Activated CD8-positive, alpha-beta memory T cell treated with anti-CD3 and anti-CD28 coated beads for 24 hours (primary cell): Measurements from ENCODE around the gene DHRS4L2.
"Not testable (repeated sequence)": the region's sequence is repeated elsewhere in the genome, so short reads cannot be mapped to it uniquely, and the experiment has no call there.

Experiments used
- DNase-seq: peaks from one replicate; pipeline ENCODE4 v3.0.0-alpha.2; 2020

DHRS4L2 gene

DNA sequence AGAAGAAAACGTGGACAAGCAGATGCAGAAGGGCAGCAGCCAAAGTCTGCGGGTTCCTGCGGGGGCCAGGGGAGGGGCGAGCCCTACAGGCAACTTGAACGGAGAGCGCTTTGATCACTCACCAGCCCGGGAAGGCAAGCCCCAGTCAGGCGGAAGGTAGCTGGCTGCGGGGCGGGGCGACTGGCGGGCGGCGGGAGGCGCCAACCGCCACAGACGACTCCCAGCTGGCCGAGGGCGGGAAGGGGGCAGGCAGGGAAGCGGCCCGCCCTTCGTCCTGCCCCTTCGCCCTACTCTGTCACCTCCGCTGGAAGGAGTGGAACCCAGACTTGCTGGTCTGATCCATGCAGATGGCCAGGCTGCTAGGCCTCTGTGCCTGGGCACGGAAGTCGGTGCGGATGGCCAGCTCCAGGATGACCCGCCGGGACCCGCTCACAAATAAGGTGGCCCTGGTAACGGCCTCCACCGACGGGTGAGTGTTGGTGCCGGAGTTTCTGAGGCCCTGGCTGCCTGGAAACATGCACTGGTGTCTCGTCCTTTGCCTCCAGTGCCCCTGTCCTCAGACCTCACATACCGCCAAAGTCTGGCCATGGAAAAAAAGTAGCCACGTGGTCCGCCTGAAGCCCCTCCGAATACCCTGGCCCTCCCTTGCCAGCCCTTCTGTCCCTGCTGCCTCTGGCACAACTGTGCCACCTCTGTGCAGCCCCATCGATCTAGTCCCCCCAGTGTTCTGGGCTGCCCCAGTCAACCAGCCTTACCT lies at the start of gene DHRS4L2:
TSS of gene DHRS4L2 (plus strand) at position 323 of the 757 bp plus-strand sequence. CDS start at position 342, 19 bp downstream.
- DNase-seq = peak; percentile 91

DNA sequence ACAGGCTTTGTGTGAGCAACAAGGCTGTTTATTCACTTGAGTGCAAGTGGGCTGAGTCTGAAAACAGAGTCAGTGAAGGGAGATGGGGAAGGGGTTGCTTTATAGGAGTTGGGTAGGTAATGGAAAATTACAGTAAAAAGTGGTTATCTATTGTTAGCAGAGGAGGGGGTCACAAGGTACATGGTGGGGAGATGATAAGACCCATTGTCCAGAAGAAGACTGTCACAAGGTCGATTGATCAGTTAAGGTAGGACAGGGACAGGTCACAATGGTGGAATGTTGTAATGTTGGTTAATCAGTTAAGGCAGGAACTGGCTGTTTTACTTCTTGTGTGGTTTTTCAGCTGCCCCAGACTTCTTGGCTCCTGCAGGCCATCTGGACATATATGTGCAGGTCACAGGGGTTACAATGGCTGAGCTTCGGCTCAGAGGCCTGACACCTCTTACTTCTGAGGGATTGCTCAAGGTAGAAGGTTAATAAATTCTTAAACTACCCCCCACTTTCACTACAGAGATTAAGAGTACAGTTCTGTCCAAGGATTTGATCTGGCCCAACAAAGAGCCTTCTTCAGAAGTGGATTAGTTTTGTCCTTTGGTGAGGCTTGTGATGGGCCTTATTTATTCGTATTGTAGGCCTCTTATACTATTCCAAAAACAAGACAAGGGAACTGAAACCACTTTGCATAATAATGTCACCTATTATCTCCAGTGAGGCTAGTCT lies 49.0 kb upstream of the DHRS4L2 start:
- DNase-seq = peak; percentile 19

DNA sequence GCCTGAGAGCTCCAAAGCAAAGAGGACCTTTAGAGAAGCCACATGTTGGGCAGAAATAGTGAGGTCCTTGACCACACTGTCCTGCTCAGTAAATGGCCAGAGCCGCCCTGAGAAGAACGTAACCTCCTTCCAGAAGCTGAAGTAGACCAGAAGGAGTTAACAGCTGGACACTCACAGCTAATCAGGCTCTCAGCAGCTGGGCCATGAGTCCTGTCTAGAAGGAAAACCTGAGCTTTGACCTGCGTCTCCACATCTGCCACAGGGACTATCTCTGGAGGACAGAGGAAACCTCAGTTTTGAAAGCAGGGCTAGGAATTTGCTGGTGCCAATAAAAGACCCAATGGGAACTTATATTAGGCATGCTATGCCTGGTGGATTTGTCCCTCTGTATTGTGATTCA lies 47.5 kb upstream of the DHRS4L2 start:
- DNase-seq = peak; percentile 28

DNA sequence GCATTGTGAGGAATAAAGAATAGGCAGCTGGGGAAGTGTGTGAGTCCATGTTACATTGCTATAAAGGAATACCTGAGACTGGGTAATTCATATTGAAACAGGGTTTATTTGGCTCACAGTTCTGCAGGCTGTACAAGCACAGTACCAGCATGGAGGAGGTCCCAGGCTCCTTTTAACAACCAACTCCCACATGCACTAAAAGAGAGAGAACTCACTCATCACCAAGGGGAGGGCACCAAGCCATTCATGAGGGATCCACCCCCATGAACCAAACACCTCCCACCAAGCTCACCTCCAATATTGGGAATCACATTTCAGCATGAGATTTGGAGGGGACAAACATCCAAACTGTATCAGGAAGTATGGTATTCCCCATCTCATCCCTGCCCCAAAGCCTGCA lies 47.1 kb upstream of the DHRS4L2 start:
- no peak for DNase-seq

DNA sequence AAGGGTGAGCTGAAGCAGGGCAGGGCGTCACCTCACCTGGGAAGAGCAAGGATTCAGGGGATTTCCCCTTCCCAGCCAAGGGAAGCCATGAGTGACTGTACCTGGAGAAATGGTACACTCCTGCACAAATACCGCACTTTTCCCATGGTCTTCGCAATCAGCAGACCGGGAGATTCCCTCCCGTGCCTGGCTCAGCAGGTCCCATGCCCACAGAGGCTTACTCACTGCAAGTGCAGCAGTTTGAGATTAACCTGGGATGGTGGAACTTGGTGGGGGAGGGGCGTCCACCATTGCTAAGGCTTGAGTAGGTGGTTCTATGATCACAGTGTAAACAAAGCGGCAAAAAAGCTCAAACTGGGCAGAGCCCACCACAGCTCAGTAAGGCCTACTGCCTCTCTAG lies 46.1 kb upstream of the DHRS4L2 start:
- peak; percentile 42 for DNase-seq

DNA sequence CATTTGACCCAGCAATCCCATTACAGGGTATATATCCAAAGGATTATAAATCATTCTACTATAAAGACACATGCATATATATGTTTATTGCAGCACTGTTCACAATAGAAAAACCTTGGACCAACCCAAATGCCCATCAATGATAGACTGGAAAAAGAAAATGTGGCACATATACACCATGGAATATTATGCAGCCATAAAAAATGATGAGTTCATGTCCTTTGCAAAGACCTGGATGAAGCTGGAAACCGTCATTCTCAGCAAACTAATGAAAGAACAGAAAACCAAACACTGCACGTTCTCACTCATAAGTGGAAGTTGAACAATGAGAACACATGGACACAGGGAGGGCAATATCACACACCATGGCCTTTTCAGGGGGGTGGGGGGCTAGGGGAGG lies 39.7 kb upstream of the DHRS4L2 start:
- DNase-seq = not testable (repeated sequence)

DNA sequence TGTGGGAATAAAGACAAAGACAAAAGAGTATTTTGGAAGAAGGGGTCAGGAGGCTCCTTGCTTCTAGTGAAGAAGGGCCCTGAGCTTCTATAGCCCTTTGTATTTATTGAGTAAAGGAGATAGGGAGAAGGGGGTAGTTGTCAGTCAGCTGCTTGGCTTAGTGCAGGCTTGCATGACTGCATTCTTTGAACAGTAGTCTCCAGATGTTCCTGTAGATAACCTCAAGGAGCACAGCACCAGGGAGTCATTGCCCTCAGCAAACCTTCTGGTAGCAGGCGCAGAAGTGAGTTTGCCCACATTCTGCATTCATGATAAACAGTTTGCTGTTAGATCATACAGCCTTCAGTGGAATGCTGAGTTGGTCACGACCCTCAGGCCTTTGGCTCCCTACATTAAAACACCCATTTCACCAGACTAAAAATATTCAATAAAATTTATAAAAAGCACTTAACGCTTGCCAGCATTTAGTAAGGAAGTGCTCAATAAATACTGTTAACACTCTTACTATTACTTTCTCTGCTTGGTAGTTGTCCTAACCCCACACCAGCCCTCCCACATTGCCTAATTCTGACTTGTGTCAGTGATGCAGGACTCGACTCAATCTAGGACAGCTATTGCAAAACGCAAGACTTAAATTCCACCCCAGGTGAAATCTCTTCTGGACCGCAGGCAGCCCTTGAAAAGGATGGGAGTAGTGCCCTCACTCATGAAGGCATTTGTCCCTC lies 38.2 kb upstream of the DHRS4L2 start:
- no peak for DNase-seq

DNA sequence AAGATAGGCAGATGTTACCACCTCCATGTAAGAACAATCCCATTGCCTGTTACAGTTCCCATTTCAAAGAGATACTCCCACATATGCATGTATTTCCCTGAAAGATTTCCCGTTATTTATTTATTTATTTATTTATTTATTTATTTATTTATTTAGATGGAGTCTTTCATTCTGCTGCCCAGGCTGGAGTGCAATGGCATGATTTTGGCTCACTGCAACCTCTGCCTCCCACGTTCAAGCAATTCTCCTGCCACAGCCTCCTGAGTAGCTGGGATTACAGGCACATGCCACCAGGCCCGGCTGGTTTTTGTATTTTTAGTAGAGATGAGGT lies 37.6 kb upstream of the DHRS4L2 start:
- not testable (repeated sequence) for DNase-seq

DNA sequence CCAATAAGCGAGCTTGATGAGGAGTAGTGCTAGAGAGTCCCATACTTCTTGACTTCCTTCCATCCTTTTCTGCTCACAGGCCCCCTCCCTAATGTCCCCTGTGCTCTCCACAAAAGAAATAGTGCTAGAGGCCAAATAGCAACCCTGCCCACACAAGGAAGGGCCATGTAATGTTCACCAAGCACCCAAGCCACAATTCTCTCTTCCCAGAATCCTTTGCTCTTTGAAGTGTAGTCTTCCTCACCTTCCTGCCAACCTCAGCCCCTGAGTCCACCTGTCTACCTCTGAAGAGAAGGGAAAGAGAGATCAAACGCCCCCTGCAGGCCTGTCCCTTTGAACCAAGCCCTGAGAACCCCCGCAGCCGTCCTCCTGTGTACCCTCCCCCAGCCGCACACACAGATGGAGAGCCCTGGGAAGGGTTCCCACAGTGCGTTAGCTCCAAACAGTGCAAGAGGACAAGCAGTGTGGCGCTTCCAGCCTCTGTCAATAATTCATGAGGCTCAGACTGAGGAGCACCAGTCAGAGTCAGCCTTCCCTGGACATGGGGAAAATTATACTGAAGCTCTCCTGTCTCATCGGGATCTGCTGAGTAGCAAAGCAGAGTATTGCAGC lies 37.0 kb upstream of the DHRS4L2 start:
- no peak for DNase-seq

DNA sequence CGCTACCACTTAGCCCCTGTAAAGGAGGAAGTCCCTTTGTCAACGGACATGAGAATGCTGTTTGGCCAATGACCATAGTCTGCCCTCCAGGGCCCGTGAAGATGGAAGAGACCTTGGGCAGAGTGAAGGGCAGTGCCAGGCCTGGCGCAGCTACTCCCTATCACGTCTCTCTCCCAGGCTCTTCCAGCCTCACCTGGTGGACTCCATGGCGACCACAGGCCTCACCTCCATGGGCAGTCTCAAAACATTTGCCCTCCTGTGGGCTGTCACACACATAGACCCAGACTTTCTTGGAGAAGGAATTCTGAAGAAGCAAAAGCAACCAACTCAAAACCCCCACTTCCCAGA lies 35.6 kb upstream of the DHRS4L2 start:
- DNase-seq = not testable (repeated sequence)

DNA sequence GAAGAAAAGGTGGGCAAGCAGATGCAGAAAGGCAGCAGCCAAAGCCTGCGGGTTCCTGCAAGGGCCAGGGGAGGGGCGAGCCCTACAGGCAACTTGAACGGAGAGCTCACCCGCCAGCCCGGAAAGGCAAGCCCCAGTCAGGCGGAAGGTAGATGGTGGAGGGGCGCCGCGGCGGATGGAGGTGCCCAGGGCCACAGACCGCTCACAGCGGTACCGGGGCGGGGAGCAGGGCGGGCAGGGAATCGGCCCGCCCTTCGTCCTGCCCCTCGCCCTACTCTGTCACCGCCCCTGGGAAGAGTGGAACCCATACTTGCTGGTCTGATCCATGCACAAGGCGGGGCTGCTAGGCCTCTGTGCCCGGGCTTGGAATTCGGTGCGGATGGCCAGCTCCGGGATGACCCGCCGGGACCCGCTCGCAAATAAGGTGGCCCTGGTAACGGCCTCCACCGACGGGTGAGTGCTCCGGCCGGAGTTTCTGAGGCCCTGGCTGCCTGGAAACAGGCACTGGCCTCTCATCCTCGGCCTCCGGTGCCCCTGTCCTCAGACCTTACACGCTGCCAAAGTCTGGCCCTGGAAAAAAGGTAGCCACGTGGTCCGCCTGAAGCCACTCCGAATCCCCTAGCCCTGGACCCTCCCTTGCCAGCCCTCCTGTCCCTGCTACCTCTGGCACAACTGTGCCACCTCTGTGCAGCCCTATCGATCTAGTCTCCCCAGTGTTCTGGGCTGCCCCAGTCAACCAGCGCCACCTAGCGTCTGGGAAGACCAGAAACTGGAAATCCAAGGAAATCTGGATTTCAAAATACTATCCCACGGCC lies 35.1 kb upstream of the DHRS4L2 start, which contains the start of gene DHRS4:
TSS of gene DHRS4 (plus strand) at position 307 of the 815 bp plus-strand sequence. CDS start at position 326, 19 bp downstream.
- peak; percentile 90 for DNase-seq

DNA sequence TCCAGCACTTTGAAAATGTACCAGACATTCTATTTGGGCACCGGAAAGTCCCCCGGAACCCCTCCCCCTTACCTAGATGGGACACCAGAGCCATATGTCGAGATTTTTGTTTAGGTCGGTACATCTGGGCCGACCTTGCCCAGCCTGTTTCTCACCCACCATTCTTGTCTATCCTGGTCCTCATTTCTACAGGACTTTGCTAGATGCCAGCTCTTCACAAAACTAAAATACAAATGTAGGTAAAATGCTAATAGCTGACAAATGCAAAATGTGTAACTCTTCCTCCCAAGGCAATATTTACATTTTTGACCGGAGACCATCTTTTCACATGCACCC lies 34.5 kb upstream of the DHRS4L2 start:
- not testable (repeated sequence) for DNase-seq

DNA sequence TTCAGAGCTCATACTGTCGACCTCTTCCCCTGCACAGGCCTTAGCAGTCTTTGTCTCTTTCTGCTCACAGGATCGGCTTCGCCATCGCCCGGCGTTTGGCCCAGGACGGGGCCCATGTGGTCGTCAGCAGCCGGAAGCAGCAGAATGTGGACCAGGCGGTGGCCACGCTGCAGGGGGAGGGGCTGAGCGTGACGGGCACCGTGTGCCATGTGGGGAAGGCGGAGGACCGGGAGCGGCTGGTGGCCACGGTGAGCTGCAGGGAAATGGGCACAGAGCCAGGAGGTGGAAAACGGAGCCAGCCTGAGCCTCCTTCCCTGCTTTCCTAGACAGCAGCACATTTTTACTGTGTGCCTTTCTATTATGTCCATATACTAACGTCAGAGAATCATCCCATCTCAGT lies 33.8 kb upstream of the DHRS4L2 start:
- not testable (repeated sequence) for DNase-seq

DNA sequence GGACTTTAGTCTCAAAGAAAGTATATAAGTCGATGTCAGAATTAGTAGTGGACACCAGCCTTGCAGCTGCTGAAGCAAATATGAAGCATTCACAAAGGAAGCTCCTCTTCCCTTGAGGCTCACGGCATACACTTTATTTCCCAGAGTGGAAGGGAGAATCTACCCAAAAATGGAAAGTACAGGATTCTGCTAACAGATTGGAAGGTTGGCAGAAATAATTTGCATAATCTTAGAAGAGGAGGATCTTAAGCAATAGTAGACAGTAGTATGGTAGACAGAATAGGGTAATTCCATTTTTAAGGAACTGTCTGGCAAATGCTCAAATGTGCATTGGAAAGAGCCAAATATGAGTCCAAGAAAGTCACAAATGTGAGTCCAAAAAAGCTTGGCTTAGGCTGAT lies 32.9 kb upstream of the DHRS4L2 start:
- not testable (repeated sequence) for DNase-seq

DNA sequence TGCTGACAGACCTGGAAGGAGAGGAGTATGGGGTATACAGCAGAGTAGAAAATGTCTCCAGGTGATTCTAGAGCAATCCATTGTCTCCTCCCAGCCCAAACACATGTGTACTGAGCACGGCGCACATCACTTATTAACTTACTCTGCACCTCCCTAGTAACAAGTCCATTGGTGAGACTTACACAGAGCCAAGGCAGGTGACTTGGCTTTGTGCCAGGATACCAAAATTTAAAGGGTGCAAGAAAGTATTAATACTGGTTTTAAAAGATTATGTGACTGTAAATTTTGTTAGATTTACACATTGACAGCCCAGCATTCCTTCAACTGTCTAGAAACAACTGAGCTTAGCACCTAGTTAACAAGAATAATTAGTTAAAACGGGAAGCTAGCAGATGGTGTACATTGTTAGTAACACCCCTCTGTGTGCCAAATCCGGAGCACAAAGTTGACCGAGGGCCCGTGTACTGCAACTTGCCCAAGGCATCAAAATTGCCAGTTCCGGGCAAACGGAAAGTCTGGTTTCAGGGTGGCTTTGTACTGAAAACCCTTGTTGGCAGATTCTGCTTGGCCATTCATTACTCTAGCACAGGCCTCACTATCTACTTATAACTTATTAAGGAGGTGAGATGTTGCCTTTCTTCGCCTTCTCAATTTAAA lies 30.7 kb upstream of the DHRS4L2 start:
- DNase-seq = not testable (repeated sequence)

DNA sequence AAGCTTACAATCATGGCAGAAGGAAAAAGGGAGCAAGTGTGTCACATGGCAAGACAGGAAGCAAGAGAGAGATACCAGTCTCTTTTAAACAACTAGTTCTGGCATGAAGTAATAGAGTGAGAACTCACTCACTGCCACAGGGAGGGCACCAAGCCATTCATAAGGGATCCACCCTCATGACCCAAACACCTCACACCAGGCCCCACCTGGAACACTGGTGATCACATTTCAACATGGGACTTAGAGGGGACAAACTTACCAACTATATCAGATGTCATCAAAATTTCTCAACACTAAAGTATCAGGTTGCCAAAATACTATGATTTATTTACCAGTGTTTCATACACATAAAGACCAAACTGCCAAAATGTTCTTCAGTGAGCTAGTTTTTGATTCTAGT lies 27.8 kb upstream of the DHRS4L2 start:
- DNase-seq = not testable (repeated sequence)

DNA sequence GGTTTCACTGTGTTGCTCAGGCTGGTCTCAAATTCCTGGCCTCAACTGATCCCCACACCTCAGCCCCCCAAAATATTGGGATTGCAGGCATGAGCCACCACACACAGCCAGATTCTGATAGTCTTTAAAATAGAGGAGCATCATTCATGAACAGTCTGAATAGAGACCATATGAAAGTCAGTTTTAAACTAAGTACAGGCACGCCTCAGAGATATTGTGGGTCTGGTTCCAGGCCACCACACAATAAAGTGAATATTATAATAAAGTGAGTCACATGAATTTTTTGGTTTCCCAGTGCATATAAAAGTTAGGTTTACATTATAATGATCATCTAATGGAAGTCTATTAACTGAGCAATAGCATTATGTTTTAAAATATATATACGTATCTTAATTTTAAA lies 27.0 kb upstream of the DHRS4L2 start:
- DNase-seq = not testable (repeated sequence)

DNA sequence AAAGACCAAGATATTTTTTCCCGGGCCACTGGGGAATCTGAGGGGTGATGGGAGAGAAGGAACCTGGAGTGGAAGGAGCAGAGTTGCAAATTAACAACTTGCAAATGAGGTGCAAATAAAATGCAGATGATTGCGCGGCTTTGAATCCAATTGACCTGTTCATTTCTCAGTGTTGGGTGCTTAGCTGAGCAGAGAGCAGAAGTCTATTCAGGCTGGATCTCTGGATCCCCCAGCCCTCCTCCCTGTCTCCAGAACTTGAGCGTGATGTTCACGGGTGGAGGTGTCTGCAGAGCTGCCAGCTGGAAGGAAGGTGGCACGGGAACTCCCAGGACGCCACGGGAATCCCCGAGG lies 19.6 kb upstream of the DHRS4L2 start:
- not testable (repeated sequence) for DNase-seq

DNA sequence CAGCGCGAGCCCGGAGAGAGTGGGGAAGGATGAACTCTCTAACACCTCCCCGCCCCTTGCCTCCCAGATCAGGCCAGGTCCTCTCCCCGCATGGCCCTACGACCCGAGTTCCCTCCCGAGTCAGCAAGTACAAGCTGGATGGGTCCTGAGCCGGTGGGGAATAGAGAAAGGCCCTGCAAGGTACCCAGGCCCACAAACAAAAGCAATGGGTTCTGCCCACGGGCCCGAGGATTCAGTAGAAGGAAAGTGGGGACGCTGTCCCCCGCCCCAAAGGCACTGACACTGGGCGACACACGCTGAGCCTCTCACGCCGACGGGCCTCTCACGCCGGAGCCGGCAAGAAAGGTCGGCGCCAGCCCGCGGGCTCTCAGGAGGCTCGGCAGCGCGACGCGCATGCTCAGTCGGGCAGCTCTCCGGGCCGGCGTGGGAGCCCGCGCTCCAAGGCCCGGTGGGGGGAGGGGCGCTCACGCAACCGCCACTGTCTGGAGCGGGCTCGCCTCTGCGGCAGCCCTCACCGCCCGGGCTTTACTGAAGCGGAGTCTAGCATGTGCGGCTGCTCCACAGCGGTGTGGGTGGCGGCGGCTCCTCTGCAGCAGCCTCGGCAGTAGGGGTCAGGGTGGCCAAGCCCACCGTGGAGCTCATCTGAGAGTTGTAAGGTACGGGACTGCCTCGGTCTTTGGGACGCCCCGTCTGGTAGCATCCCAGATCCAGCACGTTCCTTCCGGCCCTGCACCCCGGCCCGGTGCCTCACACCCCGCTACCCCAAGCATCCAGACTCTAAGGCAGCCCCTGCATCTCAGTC lies 19.0 kb upstream of the DHRS4L2 start:
- DNase-seq = peak; percentile 86

DNA sequence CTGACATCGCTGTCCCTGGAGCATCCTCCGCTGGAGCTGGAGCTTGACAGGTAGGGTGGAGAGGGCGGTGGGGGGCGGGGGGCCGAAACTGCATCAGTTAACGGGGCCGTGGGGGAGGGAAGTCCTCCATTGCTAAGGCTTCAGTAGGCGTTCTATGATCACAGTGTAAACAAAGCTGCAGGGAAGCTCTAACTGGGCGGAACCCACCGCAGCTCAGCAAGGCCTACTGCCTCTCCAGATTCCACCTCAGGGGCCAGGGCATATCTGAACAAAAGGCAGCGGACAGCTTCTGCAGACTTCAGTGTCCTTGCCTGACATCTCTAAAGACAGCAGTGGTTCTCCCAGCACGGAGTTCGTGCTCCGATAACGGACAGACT lies 18.5 kb upstream of the DHRS4L2 start:
- not testable (repeated sequence) for DNase-seq

DNA sequence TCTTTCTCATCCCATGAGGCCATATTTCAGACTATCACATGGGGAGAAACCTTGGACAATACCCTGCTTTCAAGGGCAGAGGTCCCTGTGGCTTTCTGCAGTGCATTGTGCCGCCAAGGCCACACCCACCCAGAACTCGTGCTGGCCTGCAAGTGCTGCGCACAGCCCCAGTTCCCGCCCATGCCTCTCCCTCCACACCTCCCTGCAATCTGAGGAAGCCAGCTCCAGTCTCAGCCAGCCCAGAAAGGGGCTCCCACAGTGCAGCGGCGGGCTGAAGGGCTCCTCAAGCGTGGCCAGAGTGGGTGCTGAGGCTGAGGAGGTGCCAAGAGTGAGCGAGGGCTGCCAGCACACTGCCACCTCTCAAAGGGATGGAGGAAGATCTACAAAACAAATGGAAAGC lies 15.6 kb upstream of the DHRS4L2 start:
- not testable (repeated sequence) for DNase-seq
